GM19043 (cell line): Measurements from ENCODE around the gene TSPY3.
"Not testable (repeated sequence)": the region's sequence is repeated elsewhere in the genome, so short reads cannot be mapped to it uniquely, and the experiment has no call there.

Experiments
- ATAC-seq: cut with Tn5 transposase; IDR thresholded peaks from one replicate; pipeline ENCODE4 v1.9.1; 2021; ENCODE audit warnings: low read depth; ENCODE audit not compliant: unreplicated experiment

Gene TSPY3

GRCh38 chrY:9398121-9398520 lies at the start of gene TSPY3:
TSPY3 (plus strand) TSS chrY:9398421; CDS start chrY:9398467, 46 bp downstream.
- ATAC-seq, result not testable (repeated sequence)

GRCh38 chrY:9357497-9357896 lies 40.7 kb upstream of the TSPY3 start, which contains the start of gene TSPY8:
TSPY8 (plus strand) TSS chrY:9357797; CDS start chrY:9357843, 46 bp downstream.
- not testable (repeated sequence) for ATAC-seq

DNA sequence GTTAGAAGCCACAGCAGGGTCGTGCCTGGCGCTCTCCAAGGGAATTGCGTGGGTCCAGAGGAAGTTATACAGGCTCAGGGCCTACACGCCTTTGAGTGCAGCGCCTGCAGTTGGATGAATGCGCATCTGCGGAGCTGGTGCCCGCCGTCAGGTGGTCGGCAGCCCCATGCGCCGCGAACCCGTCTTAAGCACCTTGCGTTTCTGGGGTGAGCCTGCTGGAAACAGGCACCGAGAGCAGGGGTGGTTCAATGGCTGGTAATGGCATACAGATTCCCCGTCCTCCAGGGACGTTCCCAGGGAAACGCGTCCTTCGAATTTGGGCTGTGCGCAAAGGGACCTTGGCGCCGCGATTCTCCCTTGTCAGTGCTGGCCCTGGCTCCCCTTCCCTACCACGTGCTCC lies 1.7 kb upstream of the TSPY3 start:
- ATAC-seq, result not testable (repeated sequence)
